ENCODE results near the gene IDUA.

IDUA gene

DNA sequence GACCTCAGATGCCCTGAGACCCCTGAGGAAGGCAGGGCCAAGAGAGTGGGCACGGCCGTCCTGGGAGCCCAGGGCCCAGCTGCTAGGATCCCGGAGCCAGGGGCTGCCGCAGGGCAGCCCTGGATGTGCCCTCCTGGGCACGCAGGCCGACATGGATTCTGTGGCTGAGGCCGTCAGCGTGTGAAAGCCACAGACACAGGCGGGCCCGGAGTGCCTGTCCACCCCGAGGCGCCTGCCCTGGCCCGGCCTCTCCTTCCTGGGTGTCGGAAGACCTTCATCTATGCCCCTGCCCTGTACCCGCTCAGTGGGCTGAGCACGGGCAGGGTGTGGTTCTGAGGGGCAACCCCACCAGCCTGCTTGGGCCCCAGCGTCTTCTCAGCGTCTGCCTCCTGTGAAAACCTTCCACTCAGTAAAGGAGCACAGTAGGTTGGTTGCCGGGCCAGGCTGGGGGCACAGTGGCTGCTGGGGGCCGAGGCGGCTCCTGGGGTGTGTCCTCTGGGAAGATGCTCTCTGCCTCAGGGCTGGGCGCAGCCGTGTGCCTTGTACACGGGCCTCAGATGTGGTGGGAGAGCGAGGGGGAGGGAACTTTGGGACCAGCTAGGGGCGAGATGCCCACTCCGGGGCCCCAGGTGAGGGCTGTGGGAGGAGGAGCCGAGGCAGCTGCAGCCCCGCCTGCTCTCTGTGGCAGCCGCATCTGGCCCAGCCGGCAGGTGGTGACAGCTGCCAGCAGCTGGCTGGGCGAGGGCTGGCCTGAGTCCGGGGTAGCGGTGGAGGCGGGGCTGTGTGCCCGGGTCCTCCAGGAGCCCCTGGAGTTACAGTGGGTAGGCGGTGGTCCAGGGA lies 45.3 kb downstream of the IDUA start:
- H3K27me3 ChIP-seq (ENCODE audit: low read length): no peaks in the 10 kb centered on the region
- no peak overlapping the region for H3K4me3 ChIP-seq (ENCODE audit: insufficient read depth, low read length, poor library complexity, severe bottlenecking)
- no peaks in the 10 kb centered on the region for H4K20me1 ChIP-seq (ENCODE audit: low read depth, low read length)
- H3K9ac ChIP-seq (ENCODE audit: low read length): no peak overlapping the region
- no peaks in the 10 kb centered on the region for H3K36me3 ChIP-seq (ENCODE audit: low read length)
- no peaks in the 10 kb centered on the region for H3K9me2 ChIP-seq (replicated peaks; ENCODE audit: insufficient read depth, low read length)
- no peaks in the 10 kb centered on the region for H3F3A ChIP-seq (ENCODE audit: insufficient read depth)
- no peaks in the 10 kb centered on the region for H3K9me3 ChIP-seq (ENCODE audit: insufficient read depth, low read length)
- TF ChIP-seq, protein P1, sequence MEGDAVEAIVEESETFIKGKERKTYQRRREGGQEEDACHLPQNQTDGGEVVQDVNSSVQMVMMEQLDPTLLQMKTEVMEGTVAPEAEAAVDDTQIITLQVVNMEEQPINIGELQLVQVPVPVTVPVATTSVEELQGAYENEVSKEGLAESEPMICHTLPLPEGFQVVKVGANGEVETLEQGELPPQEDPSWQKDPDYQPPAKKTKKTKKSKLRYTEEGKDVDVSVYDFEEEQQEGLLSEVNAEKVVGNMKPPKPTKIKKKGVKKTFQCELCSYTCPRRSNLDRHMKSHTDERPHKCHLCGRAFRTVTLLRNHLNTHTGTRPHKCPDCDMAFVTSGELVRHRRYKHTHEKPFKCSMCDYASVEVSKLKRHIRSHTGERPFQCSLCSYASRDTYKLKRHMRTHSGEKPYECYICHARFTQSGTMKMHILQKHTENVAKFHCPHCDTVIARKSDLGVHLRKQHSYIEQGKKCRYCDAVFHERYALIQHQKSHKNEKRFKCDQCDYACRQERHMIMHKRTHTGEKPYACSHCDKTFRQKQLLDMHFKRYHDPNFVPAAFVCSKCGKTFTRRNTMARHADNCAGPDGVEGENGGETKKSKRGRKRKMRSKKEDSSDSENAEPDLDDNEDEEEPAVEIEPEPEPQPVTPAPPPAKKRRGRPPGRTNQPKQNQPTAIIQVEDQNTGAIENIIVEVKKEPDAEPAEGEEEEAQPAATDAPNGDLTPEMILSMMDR (IDR thresholded peaks at IDR 0.05; ENCODE audit: insufficient read depth, low read length, poor library complexity, severe bottlenecking): no peak
- TF ChIP-seq EZH2phosphoT487 (conservative IDR thresholded peaks at IDR 0.05; ENCODE audit: low read length): no peak
- H3K27ac ChIP-seq (ENCODE audit: low read depth, low read length): no peak overlapping the region
- H3K4me2 ChIP-seq (ENCODE audit: low read depth, low read length, poor library complexity, severe bottlenecking): no peak overlapping the region
- H3K79me2 ChIP-seq (ENCODE audit: insufficient read depth, low read length): no peaks in the 10 kb centered on the region
- no peak overlapping the region for H2AFZ ChIP-seq (ENCODE audit: low read depth, low read length, severe bottlenecking)

DNA sequence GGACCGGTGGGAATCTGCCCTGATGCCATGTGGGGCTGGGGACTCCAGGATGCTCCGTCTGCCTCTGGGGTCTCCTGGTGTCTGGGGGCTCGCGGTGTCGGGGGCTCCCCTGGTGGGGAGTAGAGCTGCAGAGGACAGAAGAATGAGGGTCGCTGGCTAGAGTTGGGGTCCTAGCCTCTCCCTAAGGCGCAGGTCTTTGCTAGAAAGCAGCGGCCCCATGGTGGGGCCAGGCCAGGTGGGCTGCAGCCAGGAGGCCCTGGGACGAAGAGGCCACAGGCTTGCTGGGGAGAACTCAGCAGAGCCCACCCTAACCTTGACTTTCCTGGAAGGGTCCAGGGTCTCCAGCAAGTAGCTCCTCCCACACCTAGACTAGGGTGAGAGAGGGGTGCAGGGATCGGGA lies 46.0 kb downstream of the IDUA start:
- Histone ChIP-seq H2AFZ (ENCODE audit: low read depth, low read length, severe bottlenecking) (no peak overlapping the region), H3K27ac (ENCODE audit: low read depth, low read length) (no peak overlapping the region), H3K36me3 (ENCODE audit: low read length) (no peaks in the 10 kb centered on the region), H3K9me3 (ENCODE audit: insufficient read depth, low read length) (no peaks in the 10 kb centered on the region), H3F3A (ENCODE audit: insufficient read depth) (no peaks in the 10 kb centered on the region), H3K4me2 (ENCODE audit: low read depth, low read length, poor library complexity, severe bottlenecking) (no peak overlapping the region), H3K4me3 (ENCODE audit: insufficient read depth, low read length, poor library complexity, severe bottlenecking) (no peak overlapping the region), H3K9me2 (replicated peaks; ENCODE audit: insufficient read depth, low read length) (no peaks in the 10 kb centered on the region), H4K20me1 (ENCODE audit: low read depth, low read length) (no peaks in the 10 kb centered on the region), H3K9ac (ENCODE audit: low read length) (no peak overlapping the region), H3K79me2 (ENCODE audit: insufficient read depth, low read length) (no peaks in the 10 kb centered on the region), H3K27me3 (ENCODE audit: low read length) (no peaks in the 10 kb centered on the region)
- TF ChIP-seq, protein P1 (IDR thresholded peaks at IDR 0.05; ENCODE audit: insufficient read depth, low read length, poor library complexity, severe bottlenecking): no peak
- TF ChIP-seq EZH2phosphoT487 (conservative IDR thresholded peaks at IDR 0.05; ENCODE audit: low read length): no peak

DNA sequence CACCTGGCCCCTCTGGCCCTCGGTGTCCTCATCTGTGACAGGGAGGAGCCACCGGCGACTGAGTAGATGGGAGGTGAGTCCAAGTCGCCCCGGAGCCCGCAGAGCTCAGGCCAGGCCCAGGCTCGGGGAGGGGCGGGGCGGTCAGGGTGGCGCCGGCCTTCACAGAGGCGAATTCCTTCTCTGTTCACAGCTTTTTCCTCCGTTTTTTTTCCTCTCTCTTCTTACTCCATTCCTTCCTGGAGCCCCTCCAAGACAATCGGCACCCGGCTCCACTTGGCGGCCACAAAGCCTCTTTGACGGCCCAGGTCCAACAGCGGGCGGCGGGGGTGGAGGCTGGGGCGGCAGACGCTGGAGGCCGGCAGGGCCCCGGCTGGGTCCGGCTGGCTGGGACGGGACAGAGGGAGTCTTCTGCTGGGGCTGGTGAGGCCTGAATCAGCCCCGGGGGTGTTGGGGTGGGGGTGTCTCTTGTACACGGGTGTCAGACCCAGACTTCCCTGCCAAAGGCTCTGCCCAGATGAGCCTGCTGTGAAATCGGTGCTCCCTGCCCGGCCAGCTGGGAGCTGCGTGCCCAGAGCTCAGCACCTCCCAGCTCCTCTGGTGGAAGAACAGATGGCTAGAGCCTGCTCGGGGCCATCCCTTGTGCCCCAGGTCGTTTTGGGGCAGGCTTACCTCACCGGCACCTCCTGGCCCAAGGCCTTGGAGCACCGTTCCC lies 47.2 kb downstream of the IDUA start:
- no peaks in the 10 kb centered on the region for H3K27me3 ChIP-seq (ENCODE audit: low read length)
- H3K4me2 ChIP-seq (ENCODE audit: low read depth, low read length, poor library complexity, severe bottlenecking): no peak overlapping the region
- no peaks in the 10 kb centered on the region for H3K36me3 ChIP-seq (ENCODE audit: low read length)
- no peaks in the 10 kb centered on the region for H4K20me1 ChIP-seq (ENCODE audit: low read depth, low read length)
- H3K9me2 ChIP-seq (replicated peaks; ENCODE audit: insufficient read depth, low read length): no peaks in the 10 kb centered on the region
- no peak overlapping the region for H3K4me3 ChIP-seq (ENCODE audit: insufficient read depth, low read length, poor library complexity, severe bottlenecking)
- H3K9me3 ChIP-seq (ENCODE audit: insufficient read depth, low read length): no peaks in the 10 kb centered on the region
- no peak overlapping the region for H3K9ac ChIP-seq (ENCODE audit: low read length)
- H3F3A ChIP-seq (ENCODE audit: insufficient read depth): no peaks in the 10 kb centered on the region
- no peaks in the 10 kb centered on the region for H3K79me2 ChIP-seq (ENCODE audit: insufficient read depth, low read length)
- no peak overlapping the region for H3K27ac ChIP-seq (ENCODE audit: low read depth, low read length)
- TF ChIP-seq, protein P1 (IDR thresholded peaks at IDR 0.05; ENCODE audit: insufficient read depth, low read length, poor library complexity, severe bottlenecking): no peak
- TF ChIP-seq EZH2phosphoT487 (conservative IDR thresholded peaks at IDR 0.05; ENCODE audit: low read length): no peak
- no peak overlapping the region for H2AFZ ChIP-seq (ENCODE audit: low read depth, low read length, severe bottlenecking)

All from SU-DHL-6 (cell line).